IPS-18a (cell line): ENCODE measurements around the gene FSD1L.

Experiments used
- H3K27ac ChIP-seq: one replicate; pipeline ENCODE4 v1.5.1; 2013; ENCODE audit warnings: low read length
- H3K27me3 ChIP-seq: one replicate; pipeline ENCODE4 v1.6.1; 2013; ENCODE audit warnings: mild to moderate bottlenecking, low read length; ENCODE audit not compliant: control insufficient read depth, insufficient read depth
- H3K36me3 ChIP-seq: one replicate; pipeline ENCODE4 v1.6.1; 2013; ENCODE audit warnings: low read depth, low read length; ENCODE audit not compliant: control insufficient read depth
- H3K4me1 ChIP-seq: one replicate; pipeline ENCODE4 v1.6.1; 2013; ENCODE audit warnings: low read depth, low read length; ENCODE audit not compliant: control insufficient read depth
- H3K4me3 ChIP-seq: one replicate; pipeline ENCODE4 v1.5.1; 2013; ENCODE audit warnings: low read length
- H3K9ac ChIP-seq: one replicate; pipeline ENCODE4 v1.6.1; 2013; ENCODE audit warnings: mild to moderate bottlenecking, low read length, moderate library complexity
- H3K9me3 ChIP-seq: one replicate; pipeline ENCODE4 v1.6.1; 2013; ENCODE audit warnings: low read depth, low read length; ENCODE audit not compliant: control insufficient read depth

FSD1L gene

GRCh38 chr9:105437704-105438103, 10.1 kb upstream of the FSD1L start:
- Histone ChIP-seq H3K36me3 (no peaks in the 10 kb centered on the region), H3K9me3 (no peaks in the 10 kb centered on the region), H3K9ac (no peak overlapping the region), H3K27me3 (no peaks in the 10 kb centered on the region), H3K27ac (no peak overlapping the region), H3K4me3 (no peak overlapping the region), H3K4me1 (no peaks in the 10 kb centered on the region)

- H3K4me1 ChIP-seq: no peaks in the 10 kb centered on the region
- no peak overlapping the region for H3K27ac ChIP-seq
- H3K4me3 ChIP-seq: no peak overlapping the region
- H3K9me3 ChIP-seq: no peaks in the 10 kb centered on the region
- no peaks in the 10 kb centered on the region for H3K36me3 ChIP-seq
- no peak overlapping the region for H3K9ac ChIP-seq
- H3K27me3 ChIP-seq: no peaks in the 10 kb centered on the region
Measured at GRCh38 chr9:105438141-105438806, 9.6 kb upstream of the FSD1L start.

GRCh38 chr9:105439428-105439827, 8.4 kb upstream of the FSD1L start:
- H3K36me3 ChIP-seq: no peaks in the 10 kb centered on the region
- H3K9ac ChIP-seq: no peak overlapping the region
- no peak overlapping the region for H3K4me3 ChIP-seq
- H3K4me1 ChIP-seq: no peaks in the 10 kb centered on the region
- H3K27ac ChIP-seq: no peak overlapping the region
- H3K9me3 ChIP-seq: no peaks in the 10 kb centered on the region
- no peaks in the 10 kb centered on the region for H3K27me3 ChIP-seq

- no peak overlapping the region for H3K9ac ChIP-seq
- H3K9me3 ChIP-seq: no peaks in the 10 kb centered on the region
- no peaks in the 10 kb centered on the region for H3K27me3 ChIP-seq
- no peak overlapping the region for H3K4me3 ChIP-seq
- no peaks in the 10 kb centered on the region for H3K4me1 ChIP-seq
- H3K27ac ChIP-seq: no peak overlapping the region
- H3K36me3 ChIP-seq: no peaks in the 10 kb centered on the region
Measured at GRCh38 chr9:105441616-105442160, 6.1 kb upstream of the FSD1L start.

GRCh38 chr9:105443121-105443520, 4.7 kb upstream of the FSD1L start:
- Histone ChIP-seq H3K4me1 (peaks cover 3% of the 10 kb centered on the region), H3K9ac (no peak overlapping the region), H3K36me3 (no peaks in the 10 kb centered on the region), H3K27ac (no peak overlapping the region), H3K4me3 (no peak overlapping the region), H3K27me3 (no peaks in the 10 kb centered on the region), H3K9me3 (no peaks in the 10 kb centered on the region)

GRCh38 chr9:105444130-105444529, 3.7 kb upstream of the FSD1L start:
- Histone ChIP-seq H3K4me1 (peaks cover 7% of the 10 kb centered on the region), H3K9me3 (no peaks in the 10 kb centered on the region), H3K36me3 (no peaks in the 10 kb centered on the region), H3K9ac (no peak overlapping the region), H3K4me3 (no peak overlapping the region), H3K27ac (no peak overlapping the region), H3K27me3 (no peaks in the 10 kb centered on the region)

GRCh38 chr9:105445203-105445881, 2.5 kb upstream of the FSD1L start:
- H3K4me1 ChIP-seq: peaks cover 16% of the 10 kb centered on the region
- H3K9me3 ChIP-seq: no peaks in the 10 kb centered on the region
- no peak overlapping the region for H3K9ac ChIP-seq
- H3K27me3 ChIP-seq: no peaks in the 10 kb centered on the region
- H3K27ac ChIP-seq: no peak overlapping the region
- no peaks in the 10 kb centered on the region for H3K36me3 ChIP-seq
- no peak overlapping the region for H3K4me3 ChIP-seq

GRCh38 chr9:105447386-105447813, 434 bp upstream of the FSD1L start:
- H3K36me3 ChIP-seq: no peaks in the 10 kb centered on the region
- no peak overlapping the region for H3K27ac ChIP-seq
- peak overlapping the region; percentile 63 for H3K9ac ChIP-seq
- H3K9me3 ChIP-seq: no peaks in the 10 kb centered on the region
- no peaks in the 10 kb centered on the region for H3K27me3 ChIP-seq
- H3K4me3 ChIP-seq: peak overlapping the region; percentile 74
- H3K4me1 ChIP-seq: peaks cover 16% of the 10 kb centered on the region

GRCh38 chr9:105449081-105449480, 1.2 kb downstream of the FSD1L start:
- Histone ChIP-seq H3K9ac (peak overlapping the region; percentile 63), H3K36me3 (no peaks in the 10 kb centered on the region), H3K27me3 (no peaks in the 10 kb centered on the region), H3K4me1 (peaks cover 16% of the 10 kb centered on the region), H3K27ac (no peak overlapping the region), H3K4me3 (peak overlapping the region; percentile 74), H3K9me3 (no peaks in the 10 kb centered on the region)

- no peaks in the 10 kb centered on the region for H3K9me3 ChIP-seq
- H3K4me1 ChIP-seq: peaks cover 16% of the 10 kb centered on the region
- H3K9ac ChIP-seq: no peak overlapping the region
- no peak overlapping the region for H3K27ac ChIP-seq
- no peaks in the 10 kb centered on the region for H3K27me3 ChIP-seq
- H3K36me3 ChIP-seq: no peaks in the 10 kb centered on the region
- no peak overlapping the region for H3K4me3 ChIP-seq
Measured at GRCh38 chr9:105452185-105452584, 4.4 kb downstream of the FSD1L start.

- H3K27me3 ChIP-seq: no peaks in the 10 kb centered on the region
Measured at GRCh38 chr9:105455836-105456475, 8.1 kb downstream of the FSD1L start.

More at GRCh38 chr9:105455836-105456475, 8.1 kb downstream of the FSD1L start:
- no peak overlapping the region for H3K4me3 ChIP-seq
- H3K9me3 ChIP-seq: no peaks in the 10 kb centered on the region
- H3K9ac ChIP-seq: no peak overlapping the region
- H3K27ac ChIP-seq: no peak overlapping the region
- H3K36me3 ChIP-seq: no peaks in the 10 kb centered on the region
- no peaks in the 10 kb centered on the region for H3K4me1 ChIP-seq
